HG03342 (cell line): ENCODE data around the gene DHRSX.
"Not testable (repeated sequence)": the region's sequence is repeated elsewhere in the genome, so short reads cannot be mapped to it uniquely, and the experiment has no call there.

Experiments
- ATAC-seq: cut with Tn5 transposase; IDR thresholded peaks from one replicate; pipeline ENCODE4 v1.9.1; 2021; ENCODE audit warnings: mild to moderate bottlenecking, moderate library complexity; ENCODE audit not compliant: unreplicated experiment

The DHRSX gene

GRCh38 chrX:2498781-2499302 lies 1.9 kb downstream of the DHRSX start:
- no peak for ATAC-seq

- ATAC-seq: no peak
Observed at GRCh38 chrX:2497961-2498780, 2.6 kb downstream of the DHRSX start.

GRCh38 chrX:2495595-2495994 lies 5.2 kb downstream of the DHRSX start:
- no peak for ATAC-seq

- ATAC-seq: no peak
Observed at GRCh38 chrX:2492531-2493218, 8.1 kb downstream of the DHRSX start.

GRCh38 chrX:2490634-2491033 lies 10.1 kb downstream of the DHRSX start:
- ATAC-seq: no peak

GRCh38 chrX:2489446-2490445 lies 11.0 kb downstream of the DHRSX start:
- ATAC-seq: no peak

GRCh38 chrX:2488621-2489285 lies 12.0 kb downstream of the DHRSX start:
- ATAC-seq: no peak

- no peak for ATAC-seq
Observed at GRCh38 chrX:2487366-2487765, 13.4 kb downstream of the DHRSX start.

- no peak for ATAC-seq
Observed at GRCh38 chrX:2486476-2487133, 14.2 kb downstream of the DHRSX start.

- no peak for ATAC-seq
Observed at GRCh38 chrX:2485789-2486345, 14.9 kb downstream of the DHRSX start.

- ATAC-seq: no peak
Observed at GRCh38 chrX:2484721-2485648, 15.8 kb downstream of the DHRSX start.

- ATAC-seq: no peak
Observed at GRCh38 chrX:2484256-2484655, 16.5 kb downstream of the DHRSX start.

- ATAC-seq: no peak
Observed at GRCh38 chrX:2483398-2484060, 17.2 kb downstream of the DHRSX start.

GRCh38 chrX:2481597-2481996 lies 19.2 kb downstream of the DHRSX start:
- not testable (repeated sequence) for ATAC-seq

- ATAC-seq: not testable (repeated sequence)
Observed at GRCh38 chrX:2479982-2480381, 20.8 kb downstream of the DHRSX start.

- ATAC-seq: no peak
Observed at GRCh38 chrX:2479420-2479780, 21.4 kb downstream of the DHRSX start.

- ATAC-seq: no peak
Observed at GRCh38 chrX:2478546-2479419, 22.0 kb downstream of the DHRSX start.
